GM21576 (cell line): ENCODE measurements around the gene MTMR12.
"Not testable (repeated sequence)": the region's sequence is repeated elsewhere in the genome, so short reads cannot be mapped to it uniquely, and the experiment has no call there.

Experiments used
- ATAC-seq: cut with Tn5 transposase; IDR thresholded peaks from one replicate; pipeline ENCODE4 v1.9.1; 2021; ENCODE audit warnings: mild to moderate bottlenecking, moderate library complexity; ENCODE audit not compliant: unreplicated experiment

Gene MTMR12

GRCh38 chr5:32241034-32241783 is 71.5 kb downstream of the MTMR12 start:
- no peak for ATAC-seq

- ATAC-seq: no peak
Measured at GRCh38 chr5:32239385-32239784, 73.4 kb downstream of the MTMR12 start.

- ATAC-seq: no peak
Measured at GRCh38 chr5:32233696-32234447, 78.9 kb downstream of the MTMR12 start.

GRCh38 chr5:32233220-32233695 is 79.5 kb downstream of the MTMR12 start:
- ATAC-seq: no peak

GRCh38 chr5:32232441-32233219 is 80.1 kb downstream of the MTMR12 start:
- peak; percentile 84 for ATAC-seq

- ATAC-seq: no peak
Measured at GRCh38 chr5:32231929-32232328, 80.8 kb downstream of the MTMR12 start.

- no peak for ATAC-seq
Measured at GRCh38 chr5:32231241-32231640, 81.5 kb downstream of the MTMR12 start.

- no peak for ATAC-seq
Measured at GRCh38 chr5:32230356-32231099, 82.2 kb downstream of the MTMR12 start.

- ATAC-seq: no peak
Measured at GRCh38 chr5:32229586-32229985, 83.2 kb downstream of the MTMR12 start.

GRCh38 chr5:32228816-32229215 is 83.9 kb downstream of the MTMR12 start:
- no peak for ATAC-seq

- ATAC-seq: no peak
Measured at GRCh38 chr5:32225445-32225844, 87.3 kb downstream of the MTMR12 start.

GRCh38 chr5:32223972-32224609 is 88.6 kb downstream of the MTMR12 start:
- no peak for ATAC-seq

- ATAC-seq: no peak
Measured at GRCh38 chr5:32222723-32223470, 89.8 kb downstream of the MTMR12 start.

- ATAC-seq: no peak
Measured at GRCh38 chr5:32217886-32218396, 94.8 kb downstream of the MTMR12 start.

- ATAC-seq: not testable (repeated sequence)
Measured at GRCh38 chr5:32214344-32214743, 98.4 kb downstream of the MTMR12 start.

GRCh38 chr5:32210151-32210550 is 102.6 kb downstream of the MTMR12 start:
- ATAC-seq: no peak

- ATAC-seq: not testable (repeated sequence)
Measured at GRCh38 chr5:32208837-32209236, 103.9 kb downstream of the MTMR12 start.

- no peak for ATAC-seq
Measured at GRCh38 chr5:32207355-32207634, 105.4 kb downstream of the MTMR12 start.

- ATAC-seq: no peak
Measured at GRCh38 chr5:32206509-32207354, 106.0 kb downstream of the MTMR12 start.
